ENCODE results near the gene GTPBP6. TPM values are rescaled to one million over a fixed set of nuclear protein-coding genes. Genes with fewer than 3 reads are reported as not detected.

The GTPBP6 gene
- total RNA-seq, 1 experiment from 2014 or later = 41.6 TPM

DNA sequence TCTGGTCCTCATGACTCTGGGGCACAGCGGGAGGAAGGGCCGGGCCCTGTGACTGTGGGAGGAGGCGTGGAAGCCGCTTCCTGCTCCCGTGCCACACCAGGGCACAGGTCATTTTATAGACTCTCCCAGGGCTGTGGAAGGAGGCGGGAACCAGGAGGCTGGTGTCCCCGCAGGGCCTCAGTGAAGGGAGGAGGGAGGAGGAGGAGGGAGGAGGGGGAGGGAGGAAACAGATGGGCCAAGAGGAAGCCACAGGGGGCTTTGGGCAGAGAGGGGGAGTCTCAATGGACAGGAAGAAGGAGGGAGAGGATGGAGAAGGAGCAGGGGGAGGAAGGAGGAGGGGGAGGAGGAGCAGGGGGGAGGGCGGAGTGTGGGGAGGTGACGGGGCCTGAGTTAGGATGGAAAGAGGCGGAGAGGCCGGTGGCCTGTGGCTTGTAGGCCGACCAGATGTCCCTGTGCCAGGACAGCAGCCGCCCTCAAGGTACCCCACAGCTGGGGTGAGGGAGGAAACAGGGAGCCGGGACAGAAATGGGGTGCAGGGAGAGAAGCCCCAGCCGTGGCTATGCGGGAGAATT is 43.6 kb downstream of the GTPBP6 start:
- H3K9ac ChIP-seq (ENCODE audit: low read length) = no peak overlapping the region
- no peak for DNase-seq (ENCODE audit: low read depth, low spot score)
- no peak for ATAC-seq

More for the DNA sequence above, 43.6 kb downstream of the GTPBP6 start:
- no peaks in the 10 kb centered on the region for H3K9me2 ChIP-seq (ENCODE audit: insufficient read depth)
- POLR2A ChIA-PET = no interaction called here
- H4K20me1 ChIP-seq (ENCODE audit: insufficient read depth) = no peaks in the 10 kb centered on the region
- no peak overlapping the region for H3K4me3 ChIP-seq (replicated peaks in 1 of 2; ENCODE audit: low read depth in 1 of 2, low read length in 2 of 2)
- TF ChIP-seq, protein P1, sequence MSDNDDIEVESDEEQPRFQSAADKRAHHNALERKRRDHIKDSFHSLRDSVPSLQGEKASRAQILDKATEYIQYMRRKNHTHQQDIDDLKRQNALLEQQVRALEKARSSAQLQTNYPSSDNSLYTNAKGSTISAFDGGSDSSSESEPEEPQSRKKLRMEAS (IDR thresholded peaks at IDR 0.05) = no peak
- TF ChIP-seq, protein P2, sequence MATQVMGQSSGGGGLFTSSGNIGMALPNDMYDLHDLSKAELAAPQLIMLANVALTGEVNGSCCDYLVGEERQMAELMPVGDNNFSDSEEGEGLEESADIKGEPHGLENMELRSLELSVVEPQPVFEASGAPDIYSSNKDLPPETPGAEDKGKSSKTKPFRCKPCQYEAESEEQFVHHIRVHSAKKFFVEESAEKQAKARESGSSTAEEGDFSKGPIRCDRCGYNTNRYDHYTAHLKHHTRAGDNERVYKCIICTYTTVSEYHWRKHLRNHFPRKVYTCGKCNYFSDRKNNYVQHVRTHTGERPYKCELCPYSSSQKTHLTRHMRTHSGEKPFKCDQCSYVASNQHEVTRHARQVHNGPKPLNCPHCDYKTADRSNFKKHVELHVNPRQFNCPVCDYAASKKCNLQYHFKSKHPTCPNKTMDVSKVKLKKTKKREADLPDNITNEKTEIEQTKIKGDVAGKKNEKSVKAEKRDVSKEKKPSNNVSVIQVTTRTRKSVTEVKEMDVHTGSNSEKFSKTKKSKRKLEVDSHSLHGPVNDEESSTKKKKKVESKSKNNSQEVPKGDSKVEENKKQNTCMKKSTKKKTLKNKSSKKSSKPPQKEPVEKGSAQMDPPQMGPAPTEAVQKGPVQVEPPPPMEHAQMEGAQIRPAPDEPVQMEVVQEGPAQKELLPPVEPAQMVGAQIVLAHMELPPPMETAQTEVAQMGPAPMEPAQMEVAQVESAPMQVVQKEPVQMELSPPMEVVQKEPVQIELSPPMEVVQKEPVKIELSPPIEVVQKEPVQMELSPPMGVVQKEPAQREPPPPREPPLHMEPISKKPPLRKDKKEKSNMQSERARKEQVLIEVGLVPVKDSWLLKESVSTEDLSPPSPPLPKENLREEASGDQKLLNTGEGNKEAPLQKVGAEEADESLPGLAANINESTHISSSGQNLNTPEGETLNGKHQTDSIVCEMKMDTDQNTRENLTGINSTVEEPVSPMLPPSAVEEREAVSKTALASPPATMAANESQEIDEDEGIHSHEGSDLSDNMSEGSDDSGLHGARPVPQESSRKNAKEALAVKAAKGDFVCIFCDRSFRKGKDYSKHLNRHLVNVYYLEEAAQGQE (IDR thresholded peaks at IDR 0.05; ENCODE audit: low read depth) = no peak
- TF ChIP-seq CEBPB (IDR thresholded peaks at IDR 0.05; ENCODE audit: low read depth) (no peak), CBX3 (IDR thresholded peaks at IDR 0.05; ENCODE audit: low read depth) (no peak), SP1 (IDR thresholded peaks at IDR 0.05; ENCODE audit: low read depth) (no peak), ZNF274 (IDR thresholded peaks at IDR 0.05; ENCODE audit: low read depth, low read length) (no peak)
- TF ChIP-seq, protein P3, sequence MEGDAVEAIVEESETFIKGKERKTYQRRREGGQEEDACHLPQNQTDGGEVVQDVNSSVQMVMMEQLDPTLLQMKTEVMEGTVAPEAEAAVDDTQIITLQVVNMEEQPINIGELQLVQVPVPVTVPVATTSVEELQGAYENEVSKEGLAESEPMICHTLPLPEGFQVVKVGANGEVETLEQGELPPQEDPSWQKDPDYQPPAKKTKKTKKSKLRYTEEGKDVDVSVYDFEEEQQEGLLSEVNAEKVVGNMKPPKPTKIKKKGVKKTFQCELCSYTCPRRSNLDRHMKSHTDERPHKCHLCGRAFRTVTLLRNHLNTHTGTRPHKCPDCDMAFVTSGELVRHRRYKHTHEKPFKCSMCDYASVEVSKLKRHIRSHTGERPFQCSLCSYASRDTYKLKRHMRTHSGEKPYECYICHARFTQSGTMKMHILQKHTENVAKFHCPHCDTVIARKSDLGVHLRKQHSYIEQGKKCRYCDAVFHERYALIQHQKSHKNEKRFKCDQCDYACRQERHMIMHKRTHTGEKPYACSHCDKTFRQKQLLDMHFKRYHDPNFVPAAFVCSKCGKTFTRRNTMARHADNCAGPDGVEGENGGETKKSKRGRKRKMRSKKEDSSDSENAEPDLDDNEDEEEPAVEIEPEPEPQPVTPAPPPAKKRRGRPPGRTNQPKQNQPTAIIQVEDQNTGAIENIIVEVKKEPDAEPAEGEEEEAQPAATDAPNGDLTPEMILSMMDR (IDR thresholded peaks at IDR 0.05 in 2 of 3, conservative IDR thresholded peaks at IDR 0.05 in 1 of 3; ENCODE audit: borderline replicate concordance in 1 of 3, insufficient read depth in 1 of 3, low read depth in 2 of 3, low read length in 2 of 3) = no peak
- H2AFZ ChIP-seq (ENCODE audit: low read depth, low read length, poor library complexity, severe bottlenecking) = no peak overlapping the region
- RAD21 ChIA-PET (ENCODE audit: low non-redundant PET in 1 of 2, low total read pairs in 2 of 2, uncharacterized antibody in 2 of 2, unreplicated experiment in 2 of 2) = no interaction called here
- H3K27me3 ChIP-seq (ENCODE audit: insufficient read depth, low read length) = no peaks in the 10 kb centered on the region
- BruUV-seq (replicated peaks) = no TSS peak
- no peak overlapping the region for H3K4me2 ChIP-seq (ENCODE audit: low read length)
- no peaks in the 10 kb centered on the region for H3K9me3 ChIP-seq (ENCODE audit: control insufficient read depth in 1 of 2, insufficient read depth in 1 of 2, low read depth in 1 of 2, low read length in 2 of 2)
- H3K27ac ChIP-seq (ENCODE audit: low read depth, low read length) = no peak overlapping the region
- H3K36me3 ChIP-seq (ENCODE audit: control insufficient read depth in 1 of 2, insufficient read depth in 2 of 2, low read length in 2 of 2) = no peaks in the 10 kb centered on the region
- peaks cover 0 to 23% of the 10 kb centered on the region in 2 experiments; a peak in 2 of 4 replicates for H3K4me1 ChIP-seq (ENCODE audit: control insufficient read depth in 1 of 2, insufficient read depth in 2 of 2, low read length in 2 of 2)
- intact Hi-C loops (cut with micrococcal nuclease) = loop anchor here (5.0 kb wide), 1 partner anchor 42 kb away; the partner anchor contains the start of gene GTPBP6
- H3K79me2 ChIP-seq (ENCODE audit: insufficient read depth, low read length) = no peaks in the 10 kb centered on the region
- CTCF ChIA-PET = no interaction called here

Measured in HCT116 (cell line).